K562 (cell line): ENCODE results near the gene LAMC1. TPM values are rescaled to one million over a fixed set of nuclear protein-coding genes. Genes with fewer than 3 reads are reported as not detected.
A peak's percentile ranks its signal among the peaks of the same experiment; 100 is the strongest.
"Not testable (repeated sequence)": the region's sequence is repeated elsewhere in the genome, so short reads cannot be mapped to it uniquely, and the experiment has no call there.

Experiments
- ATAC-seq: fragments of 200-7000 bp; cut with Tn5 transposase; 3 replicates; pipeline ENCODE4 v1.9.1; 2020; ENCODE audit warnings: moderate library complexity
- BruUV-seq: library from RNA; stranded (reverse); fragments of 400-500 nt; replicated peaks from 2 replicates; lab custom pipeline; 2021; lab: Mats Ljungman, UMichigan
- CTCF ChIA-PET: fragments of 300-600 bp; formaldehyde crosslinking; extraction: SDS; loops from one replicate; lab custom pipeline; 2021; ENCODE audit warnings: low intra/inter-chr PET ratio; lab: Yijun Ruan, JAX
- POLR2A ChIA-PET: fragments of 300-600, 350-650 bp; sonication (Branson Sonifier 250); formaldehyde crosslinking; extraction: SDS; loops from one replicate; lab custom pipeline; 2021; ENCODE audit warnings: antibody characterized with exemption, inconsistent platforms; lab: Yijun Ruan, JAX
- DNase-seq, 4 experiments: peaks; one replicate each; pipeline versions ENCODE4 v3.0.0 to v3.0.0-alpha.2; 2011 to 2018; ENCODE audit warnings: low spot score in 3 of 4, mixed read lengths in 3 of 4; ENCODE audit errors: extremely low read depth in 1 of 4
- FAIRE-seq: peaks from 2 replicates; lab custom pipeline; 2011; peaks lifted over from hg19 to GRCh38; lab: Jason Lieb, UNC
- H2AFZ ChIP-seq: 2 replicates; pipeline ENCODE4 v1.6.0; 2011; ENCODE audit warnings: low read depth, low read length, control low read depth, inconsistent platforms
- H3K27ac ChIP-seq: fragments of 200-600 bp; 3 replicates; pipeline ENCODE4 v1.8.0; 2011; ENCODE audit warnings: low read depth, mild to moderate bottlenecking, control low read depth, inconsistent platforms, low read length, moderate library complexity, mixed read lengths; ENCODE audit errors: extremely low read depth
- H3K27me3 ChIP-seq, 2 experiments: fragments of 300-600 bp in 1 of 2; 2 replicates in 1 of 2; 3 replicates in 1 of 2; pipeline versions ENCODE4 v1.6.0 to v1.8.0; 2011; ENCODE audit warnings: inconsistent platforms in 2 of 2, low read length in 2 of 2, mild to moderate bottlenecking in 1 of 2, mixed read lengths in 1 of 2, moderate library complexity in 1 of 2; ENCODE audit not compliant: control insufficient read depth in 2 of 2, insufficient read depth in 2 of 2
- H3K36me3 ChIP-seq: fragments of 300-600 bp; 3 replicates; pipeline ENCODE4 v1.8.0; 2011; ENCODE audit warnings: mild to moderate bottlenecking, low read length, inconsistent platforms; ENCODE audit not compliant: control insufficient read depth, insufficient read depth
- H3K4me1 ChIP-seq, 2 experiments: fragments of 200-600 bp in 1 of 2; replicated peaks in 1 of 2; 2 replicates in 1 of 2; 3 replicates in 1 of 2; pipeline versions ENCODE4 v1.5.1 to v1.8.0; 2011; ENCODE audit warnings: inconsistent platforms in 2 of 2, low read length in 2 of 2, mild to moderate bottlenecking in 1 of 2, mixed read lengths in 1 of 2, moderate library complexity in 1 of 2; ENCODE audit not compliant: control insufficient read depth in 2 of 2, insufficient read depth in 2 of 2
- H3K4me2 ChIP-seq: 2 replicates; pipeline ENCODE4 v1.6.1; 2011; ENCODE audit warnings: low read length, control low read depth, inconsistent platforms, mixed read lengths; ENCODE audit not compliant: insufficient read depth
- H3K4me3 ChIP-seq: fragments of 200-600 bp; sonication (generic), shearing (Covaris generic); 2 replicates; pipeline ENCODE4 v1.5.1; 2016; ENCODE audit warnings: control low read depth, inconsistent platforms
- H3K79me2 ChIP-seq: fragments of 200-600 bp; 3 replicates; pipeline ENCODE4 v1.8.0; 2011; ENCODE audit warnings: low read length, inconsistent platforms; ENCODE audit not compliant: control insufficient read depth, insufficient read depth
- H3K9ac ChIP-seq, 2 experiments: 2 replicates each; pipeline versions ENCODE4 v1.6.0 to v1.6.1; 2011; ENCODE audit warnings: low read depth in 2 of 2, low read length in 2 of 2, control low read depth in 1 of 2, inconsistent platforms in 1 of 2, mild to moderate bottlenecking in 1 of 2, mixed read lengths in 1 of 2; ENCODE audit not compliant: insufficient read depth in 1 of 2
- H3K9me1 ChIP-seq: one replicate; pipeline ENCODE4 v1.6.0; 2011; ENCODE audit warnings: inconsistent platforms, mild to moderate bottlenecking, low read length, moderate library complexity; ENCODE audit not compliant: control insufficient read depth, insufficient read depth
- H3K9me3 ChIP-seq: replicated peaks from 2 replicates; pipeline ENCODE4 v1.5.1; 2011; ENCODE audit warnings: low read depth, low read length, inconsistent platforms; ENCODE audit not compliant: control insufficient read depth, insufficient read depth
- H4K20me1 ChIP-seq: replicated peaks from 2 replicates; pipeline ENCODE4 v1.6.1; 2011; ENCODE audit warnings: low read length, inconsistent platforms, mixed read lengths; ENCODE audit not compliant: control insufficient read depth, insufficient read depth
- DMBX1 ChIP-seq: fragments of 250-450 bp; sonication (Bioruptor Pico); IDR thresholded peaks from 2 replicates; pipeline ENCODE4 v1.8.0; 2022; ENCODE audit warnings: inconsistent platforms, mild to moderate bottlenecking, moderate library complexity, borderline replicate concordance
- NBN ChIP-seq: fragments of 450-650 bp; IDR thresholded peaks from 2 replicates; pipeline ENCODE4 v1.6.1; 2016; ENCODE audit warnings: low read depth, mild to moderate bottlenecking
- ZNF146 ChIP-seq: IDR thresholded peaks from one replicate; pipeline ENCODE4 v1.6.1; 2018; ENCODE audit warnings: missing compliant biosample characterization; ENCODE audit not compliant: unreplicated experiment
- ZSCAN29 ChIP-seq: fragments of 450-650 bp; IDR thresholded peaks from 2 replicates; pipeline ENCODE4 v1.6.1; 2017
- WGBS: fragments of 100-300 bp; shearing (Covaris generic); methylation state at CpG from one replicate; pipeline ENCODE4 v1.1.6; 2016; ENCODE audit warnings: low coverage, mixed read lengths; ENCODE audit not compliant: insufficient coverage; ENCODE audit errors: missing lambda C conversion rate; 5-methylcytosine and 5-hydroxymethylcytosine counted together
- in situ Hi-C: fragments of 300-500 bp; cut with MboI; formaldehyde crosslinking; loops from 4 replicates; pipeline ENCODE4 v1.15.0; 2018; ENCODE audit warnings: inconsistent platforms, mixed read lengths
- intact Hi-C: fragments of 100-400 bp; cut with micrococcal nuclease; formaldehyde crosslinking; loops from 2 replicates; pipeline ENCODE4 v1.14.2; 2022
- polyA plus RNA-seq, 8 experiments: library from polyadenylated mRNA; depleted of rRNA in 4 of 8; stranded (reverse) in 5 of 8; unstranded in 3 of 8; fragments of >200 nt; fragmentation: Nextera tagmentation in 2 of 8; fragmentation: Illumina TruSeq in 1 of 8; extraction: Ambion mirVana in 2 of 8; extraction: Trizol in 1 of 8; gene quantifications; 2 replicates each; pipeline versions ENCODE4 v1.2.1 to v1.2.3, GENCODE V29; 2011 to 2014; ENCODE audit warnings: inconsistent platforms in 1 of 8, missing spikeins in 1 of 8
- total RNA-seq, 7 experiments: library from RNA; depleted of rRNA in 6 of 7; stranded (reverse); fragments of >200 nt in 6 of 7; fragmentation: Illumina TruSeq in 2 of 7; extraction: Trizol in 2 of 7; gene quantifications; 2 replicates each; pipeline versions ENCODE4 v1.2.1 to v1.2.3, GENCODE V29; 2011 to 2021; ENCODE audit warnings: low replicate concordance in 1 of 7

LAMC1 gene
- total and polyA plus RNA-seq, 9 of the 15 experiments (the other 6 are each of a cell fraction or from before 2014, with no cell fraction given), result 0.07 to 0.71 (median 0.13) TPM; not detected in 2

DNA sequence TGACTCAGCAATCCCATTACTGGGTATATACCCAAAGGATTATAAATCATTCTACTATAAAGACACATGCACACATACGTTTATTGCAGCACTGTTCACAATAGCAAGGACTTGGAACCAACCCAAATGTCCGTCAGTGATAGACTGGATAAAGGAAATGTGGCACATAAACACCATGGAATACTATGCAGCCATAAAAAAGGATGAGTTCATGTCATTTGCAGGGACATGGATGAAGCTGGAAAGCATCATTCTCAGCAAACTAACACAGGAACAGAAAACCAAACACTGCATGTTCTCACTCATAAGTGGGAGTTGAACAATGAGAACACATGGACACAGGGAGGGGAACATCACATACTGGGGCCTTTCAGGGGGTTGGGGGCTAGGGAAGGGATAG is 43.2 kb downstream of the LAMC1 start:
- H3K9me1 ChIP-seq, H3K79me2 ChIP-seq, FAIRE-seq, CTCF ChIA-PET, H3K4me3 ChIP-seq, intact Hi-C loops, DNase-seq, BruUV-seq, H3K9ac ChIP-seq: not testable (repeated sequence)
- 0% methylated on average over 2 of the region's 2 CpGs for WGBS
- TF ChIP-seq ZNF146 (CRISPR knock-in tag), result peak; percentile 79
- TF ChIP-seq, all 486 proteins: peak for 1; not testable (repeated sequence) for 485
- H2AFZ ChIP-seq, H3K36me3 ChIP-seq, H4K20me1 ChIP-seq, H3K27ac ChIP-seq, in situ Hi-C loops, H3K4me2 ChIP-seq, ATAC-seq, H3K4me1 ChIP-seq, H3K9me3 ChIP-seq, H3K27me3 ChIP-seq: not testable (repeated sequence)
- POLR2A ChIA-PET, result interaction anchor here (0.8 kb wide), 1 partner anchor 10 kb away, joined by 3 read pairs; no protein-coding TSS in a partner anchor

DNA sequence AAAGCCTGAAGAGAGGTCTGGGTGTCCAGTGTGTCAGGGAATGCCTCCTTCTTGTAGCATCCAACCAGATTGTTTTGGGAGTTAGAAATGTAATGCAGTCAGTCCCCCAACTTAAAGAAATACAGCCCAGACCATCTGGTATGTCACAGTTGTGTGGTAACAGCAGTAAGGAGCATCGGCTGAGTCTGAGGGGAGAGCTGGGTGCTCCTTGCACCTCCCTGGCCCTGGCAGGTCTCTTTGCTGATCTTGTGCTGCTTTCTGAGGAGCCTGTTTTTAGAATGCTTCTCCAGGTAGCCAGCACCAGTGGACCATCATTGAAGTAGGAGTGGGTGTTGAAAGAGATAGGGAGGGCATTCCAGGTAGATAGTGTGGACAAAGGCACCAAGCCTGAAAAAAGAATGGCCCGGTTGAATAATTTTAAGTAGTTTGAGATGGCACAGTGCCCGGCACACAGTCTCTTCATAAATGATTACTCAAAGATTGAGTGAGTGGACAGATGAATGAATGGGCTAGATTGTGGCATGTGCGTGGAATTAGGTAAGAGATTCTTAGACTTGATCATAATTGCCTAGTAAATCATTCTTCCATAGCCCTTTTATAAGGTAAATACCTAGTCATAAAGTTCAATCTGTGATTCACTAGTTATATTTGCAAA is 46.5 kb downstream of the LAMC1 start:
- Histone ChIP-seq H3K9me3 (no peaks in the 10 kb centered on the region), H3K9me1 (no peaks in the 10 kb centered on the region), H3K4me1 (no peaks in the 10 kb centered on the region), H3K4me3 (no peak overlapping the region), H2AFZ (no peak overlapping the region), H3K9ac (no peak overlapping the region), H3K27ac (no peak overlapping the region), H3K27me3 (0 out of 5 replicates have a peak, but pooled peaks cover 0 to 2% of the 10 kb centered on the region in 2 experiments), H3K36me3 (no peaks in the 10 kb centered on the region), H3K4me2 (no peak overlapping the region), H3K79me2 (no peaks in the 10 kb centered on the region), H4K20me1 (no peaks in the 10 kb centered on the region)
- in situ Hi-C loops, result no loop called here
- 1% methylated on average over 4 of the region's 4 CpGs for whole genome bisulfite sequencing
- ChIA-PET POLR2A (interaction anchor here (1.6 kb wide), 1 partner anchor 13 kb away, joined by 4 read pairs; no protein-coding TSS in a partner anchor), CTCF (no interaction called here)
- BruUV-seq, result no TSS peak
- no peak for DNase-seq
- TF ChIP-seq ZSCAN29 (no peak), DMBX1 (CRISPR knock-in tag) (no peak), NBN (no peak)
- FAIRE-seq, result no peak
- intact Hi-C loops, result no loop called here
- ATAC-seq, result no peak
